ENCODE measurements around the gene DCST1.

The DCST1 gene

GRCh38 chr1:155080312-155081228, 46.9 kb downstream of the DCST1 start:
- TF ChIP-seq REST (IDR thresholded peaks at IDR 0.05; ENCODE audit: insufficient read depth in 1 of 2, low read depth in 2 of 2, low read length in 2 of 2): no peak
- TF ChIP-seq TAF1 (IDR thresholded peaks at IDR 0.05; ENCODE audit: borderline replicate concordance, insufficient read depth, low read length): no peak
- no peak for TF ChIP-seq SIN3A (IDR thresholded peaks at IDR 0.05; ENCODE audit: borderline replicate concordance, insufficient read depth, low read length)
- no peak for TF ChIP-seq POLR2AphosphoS5 (IDR thresholded peaks at IDR 0.05; ENCODE audit: low read depth, low read length)

GRCh38 chr1:155081472-155082300, 48.1 kb downstream of the DCST1 start:
- TF ChIP-seq POLR2AphosphoS5 (IDR thresholded peaks at IDR 0.05; ENCODE audit: low read depth, low read length): no peak
- TF ChIP-seq FOXP2 (optimal IDR thresholded peaks at IDR 0.05; ENCODE audit: borderline replicate concordance, extremely low read depth, extremely low read length, insufficient read depth): no peak
- TF ChIP-seq TAF1 (IDR thresholded peaks at IDR 0.05; ENCODE audit: borderline replicate concordance, insufficient read depth, low read length): no peak
- TF ChIP-seq REST (IDR thresholded peaks at IDR 0.05; ENCODE audit: insufficient read depth in 1 of 2, low read depth in 2 of 2, low read length in 2 of 2): no peak
- no peak for TF ChIP-seq SIN3A (IDR thresholded peaks at IDR 0.05; ENCODE audit: borderline replicate concordance, insufficient read depth, low read length)

GRCh38 chr1:155082301-155083051, 48.9 kb downstream of the DCST1 start:
- no peak for TF ChIP-seq TAF1 (IDR thresholded peaks at IDR 0.05; ENCODE audit: borderline replicate concordance, insufficient read depth, low read length)
- no peak for TF ChIP-seq POLR2AphosphoS5 (IDR thresholded peaks at IDR 0.05; ENCODE audit: low read depth, low read length)
- TF ChIP-seq REST (IDR thresholded peaks at IDR 0.05; ENCODE audit: insufficient read depth in 1 of 2, low read depth in 2 of 2, low read length in 2 of 2): no peak
- no peak for TF ChIP-seq SIN3A (IDR thresholded peaks at IDR 0.05; ENCODE audit: borderline replicate concordance, insufficient read depth, low read length)
- TF ChIP-seq FOXP2 (optimal IDR thresholded peaks at IDR 0.05; ENCODE audit: borderline replicate concordance, extremely low read depth, extremely low read length, insufficient read depth): no peak

GRCh38 chr1:155083052-155083541, 49.5 kb downstream of the DCST1 start:
- TF ChIP-seq FOXP2 (optimal IDR thresholded peaks at IDR 0.05; ENCODE audit: borderline replicate concordance, extremely low read depth, extremely low read length, insufficient read depth) (no peak), TAF1 (IDR thresholded peaks at IDR 0.05; ENCODE audit: borderline replicate concordance, insufficient read depth, low read length) (no peak), REST (IDR thresholded peaks at IDR 0.05; ENCODE audit: insufficient read depth in 1 of 2, low read depth in 2 of 2, low read length in 2 of 2) (no peak), SIN3A (IDR thresholded peaks at IDR 0.05; ENCODE audit: borderline replicate concordance, insufficient read depth, low read length) (no peak), POLR2AphosphoS5 (IDR thresholded peaks at IDR 0.05; ENCODE audit: low read depth, low read length) (no peak)

Measured in PFSK-1 (cell line).